LNCaP clone FGC (cell line): Measurements from ENCODE around the gene LTC4S.

ENCODE experiments used
- DNase-seq: peaks from one replicate; pipeline ENCODE4 v3.0.0-alpha.2; 2011; ENCODE audit warnings: low read depth
- H3K4me3 ChIP-seq: 2 replicates; pipeline ENCODE4 v1.5.1; 2011; ENCODE audit warnings: mild to moderate bottlenecking, low read depth, low read length, control low read depth
- CTCF ChIP-seq: IDR thresholded peaks from 2 replicates; pipeline ENCODE4 v1.5.1; 2012; ENCODE audit warnings: mild to moderate bottlenecking; ENCODE audit not compliant: control insufficient read depth, insufficient read depth; ENCODE audit errors: extremely low read depth

The LTC4S gene

DNA sequence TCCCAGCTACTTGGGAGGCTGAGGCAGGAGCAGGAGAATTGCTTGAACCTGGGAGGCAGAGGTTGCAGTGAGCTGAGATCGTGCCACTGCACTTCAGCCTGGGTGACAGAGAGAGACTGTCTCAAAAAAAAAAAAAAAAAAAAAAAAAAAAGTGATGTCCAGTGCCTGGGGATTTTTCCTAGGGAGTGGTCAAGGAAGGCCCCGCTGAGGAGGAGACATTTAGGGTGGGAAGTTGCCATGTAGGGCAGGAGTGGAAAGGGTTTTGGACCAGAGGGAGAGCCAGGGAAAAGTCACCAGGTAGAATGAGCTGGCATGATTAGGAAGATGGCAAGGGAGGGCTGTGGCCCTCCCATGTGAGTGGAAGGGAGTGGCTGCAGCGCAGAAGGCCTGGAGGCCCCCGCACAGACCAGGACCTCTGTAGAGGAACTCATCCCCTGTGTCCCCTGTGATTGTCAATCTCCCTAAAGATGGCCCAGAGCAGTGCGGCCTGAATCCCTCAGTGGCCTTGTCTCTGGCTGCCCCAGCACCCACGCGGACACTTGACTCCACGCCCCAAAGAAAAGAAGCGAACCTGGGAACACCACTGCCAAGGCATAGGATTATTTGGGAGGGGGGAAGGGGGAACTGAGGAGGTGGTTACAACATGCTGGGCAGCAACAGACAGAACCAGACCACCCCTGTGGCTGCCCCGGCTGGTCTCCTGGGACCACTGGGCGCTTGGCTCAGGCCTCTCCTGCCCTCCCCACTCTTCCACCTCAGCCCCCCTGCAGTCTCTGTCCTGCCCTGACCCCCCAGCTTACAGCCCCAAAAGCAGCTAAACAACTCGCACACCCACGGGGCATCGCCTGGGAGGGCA, 24.3 kb downstream of the LTC4S start:
- H3K4me3 ChIP-seq: peak overlapping the region; percentile 38
- DNase-seq: no peak
- no peak for TF ChIP-seq CTCF

DNA sequence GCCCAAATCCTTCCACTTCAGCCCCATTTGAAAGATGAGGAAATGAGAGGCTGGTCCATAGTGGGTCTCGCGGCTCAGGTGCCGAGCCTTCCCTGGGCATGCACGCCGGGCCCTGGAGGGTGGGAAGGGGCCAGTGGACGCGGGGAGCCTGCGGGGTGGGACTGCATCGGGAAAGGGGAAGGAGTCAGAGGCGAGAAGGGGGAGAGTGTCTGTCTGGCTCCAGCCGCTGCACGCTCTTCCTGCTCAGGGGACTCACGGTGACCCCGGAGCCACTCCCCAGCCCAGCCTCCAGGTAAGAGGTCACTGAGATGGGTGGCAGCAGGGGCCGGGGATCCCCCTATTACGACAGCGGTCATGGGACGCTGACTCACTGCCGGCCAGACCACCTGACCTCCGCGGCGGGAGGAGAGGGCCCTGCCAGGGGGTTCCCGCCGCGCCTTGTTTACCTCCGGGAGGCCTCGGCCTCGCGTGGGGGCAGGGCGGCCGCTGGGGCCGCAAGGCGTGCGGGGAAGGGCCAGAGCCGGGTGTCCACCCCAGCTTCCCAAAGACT, 25.0 kb downstream of the LTC4S start:
- DNase-seq: peak; percentile 67
- peak overlapping the region; percentile 38 for H3K4me3 ChIP-seq
- TF ChIP-seq CTCF: no peak

GRCh38 chr5:179819296-179820126, 25.7 kb downstream of the LTC4S start:
- no peak for TF ChIP-seq CTCF
- no peak overlapping the region for H3K4me3 ChIP-seq
- no peak for DNase-seq

DNA sequence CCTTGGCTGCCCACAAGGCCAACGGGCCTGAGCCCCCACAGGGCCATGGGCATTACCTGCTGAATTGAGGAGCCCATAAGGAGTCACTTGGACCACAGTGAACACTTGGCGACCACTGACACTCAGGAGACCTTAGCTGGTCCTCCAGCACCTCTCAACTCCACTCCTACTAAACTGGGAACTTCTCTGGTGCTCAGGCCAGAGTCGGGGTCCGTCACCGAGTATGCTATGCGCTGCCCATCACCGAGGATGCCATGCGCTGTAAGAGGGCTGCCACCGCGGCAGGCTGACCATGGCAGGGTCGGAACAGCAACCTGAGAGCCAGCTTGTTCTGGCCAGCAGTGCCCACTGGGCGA, 26.3 kb downstream of the LTC4S start:
- no peak for DNase-seq
- H3K4me3 ChIP-seq: peak overlapping the region; percentile 96
- TF ChIP-seq CTCF: no peak

- H3K4me3 ChIP-seq: peak within 1 kb of the TSS; percentile 96
- no peak for DNase-seq
- TF ChIP-seq CTCF: no peak
Observed at GRCh38 chr5:179820483-179821297, 26.9 kb downstream of the LTC4S start, which contains the start of gene SQSTM1. Gene SQSTM1, plus strand, starts transcription at chr5:179820905. Its CDS starts 32 bp downstream, at chr5:179820937.
